Measurements from ENCODE around the gene DDX39B.
"Not testable (repeated sequence)": the region's sequence is repeated elsewhere in the genome, so short reads cannot be mapped to it uniquely, and the experiment has no call there.

The DDX39B gene

GRCh38 chr6:31525932-31526591 is 15.7 kb downstream of the DDX39B start:
- no peak for DNase-seq

- no peak for DNase-seq
Observed at GRCh38 chr6:31525553-31525931, 16.3 kb downstream of the DDX39B start.

- no peak for DNase-seq
Observed at GRCh38 chr6:31521835-31522234, 20.0 kb downstream of the DDX39B start.

- no peak for DNase-seq
Observed at GRCh38 chr6:31513456-31514165, 28.2 kb downstream of the DDX39B start.

GRCh38 chr6:31510007-31510406 is 31.8 kb downstream of the DDX39B start:
- DNase-seq, result no peak

GRCh38 chr6:31509036-31509435 is 32.8 kb downstream of the DDX39B start:
- not testable (repeated sequence) for DNase-seq

GRCh38 chr6:31502586-31502985 is 39.2 kb downstream of the DDX39B start:
- no peak for DNase-seq

- DNase-seq, result not testable (repeated sequence)
Observed at GRCh38 chr6:31499648-31500047, 42.2 kb downstream of the DDX39B start.

- DNase-seq, result no peak
Observed at GRCh38 chr6:31498748-31499147, 43.1 kb downstream of the DDX39B start.

- DNase-seq, result peak; percentile 84
Observed at GRCh38 chr6:31497531-31498476, 44.0 kb downstream of the DDX39B start, which contains the start of gene MICB. TSS of gene MICB (plus strand) at chr6:31498145. CDS start at chr6:31498194, 49 bp downstream.

GRCh38 chr6:31496826-31497225 is 45.0 kb downstream of the DDX39B start:
- not testable (repeated sequence) for DNase-seq

- DNase-seq, result no peak
Observed at GRCh38 chr6:31495580-31495979, 46.2 kb downstream of the DDX39B start.

- peak; percentile 80 for DNase-seq
Observed at GRCh38 chr6:31493875-31494694, 47.7 kb downstream of the DDX39B start.

GRCh38 chr6:31493550-31493874 is 48.3 kb downstream of the DDX39B start:
- not testable (repeated sequence) for DNase-seq

GRCh38 chr6:31490115-31490873 is 51.5 kb downstream of the DDX39B start:
- no peak for DNase-seq

- DNase-seq, result no peak
Observed at GRCh38 chr6:31489086-31489485, 52.7 kb downstream of the DDX39B start.

GRCh38 chr6:31487674-31488073 is 54.1 kb downstream of the DDX39B start:
- DNase-seq, result not testable (repeated sequence)

GRCh38 chr6:31486065-31486837 is 55.6 kb downstream of the DDX39B start:
- not testable (repeated sequence) for DNase-seq

- no peak for DNase-seq
Observed at GRCh38 chr6:31485055-31485454, 56.7 kb downstream of the DDX39B start.

GRCh38 chr6:31483392-31483791 is 58.4 kb downstream of the DDX39B start:
- DNase-seq, result no peak

- DNase-seq, result no peak
Observed at GRCh38 chr6:31480574-31480973, 61.2 kb downstream of the DDX39B start.
